ENCODE data around the gene FBXL7. TPM values are rescaled to one million over a fixed set of nuclear protein-coding genes. Genes with fewer than 3 reads are reported as not detected.

Gene FBXL7
- total RNA-seq, 1 donor from 2014 or later = 8.0 TPM

- no peaks in the 10 kb centered on the region for H3K36me3 ChIP-seq
- DNase-seq (no peak), ATAC-seq (no peak)
- H3K27me3 ChIP-seq (ENCODE audit: low read depth) = no peaks in the 10 kb centered on the region
- TF ChIP-seq, protein P1, sequence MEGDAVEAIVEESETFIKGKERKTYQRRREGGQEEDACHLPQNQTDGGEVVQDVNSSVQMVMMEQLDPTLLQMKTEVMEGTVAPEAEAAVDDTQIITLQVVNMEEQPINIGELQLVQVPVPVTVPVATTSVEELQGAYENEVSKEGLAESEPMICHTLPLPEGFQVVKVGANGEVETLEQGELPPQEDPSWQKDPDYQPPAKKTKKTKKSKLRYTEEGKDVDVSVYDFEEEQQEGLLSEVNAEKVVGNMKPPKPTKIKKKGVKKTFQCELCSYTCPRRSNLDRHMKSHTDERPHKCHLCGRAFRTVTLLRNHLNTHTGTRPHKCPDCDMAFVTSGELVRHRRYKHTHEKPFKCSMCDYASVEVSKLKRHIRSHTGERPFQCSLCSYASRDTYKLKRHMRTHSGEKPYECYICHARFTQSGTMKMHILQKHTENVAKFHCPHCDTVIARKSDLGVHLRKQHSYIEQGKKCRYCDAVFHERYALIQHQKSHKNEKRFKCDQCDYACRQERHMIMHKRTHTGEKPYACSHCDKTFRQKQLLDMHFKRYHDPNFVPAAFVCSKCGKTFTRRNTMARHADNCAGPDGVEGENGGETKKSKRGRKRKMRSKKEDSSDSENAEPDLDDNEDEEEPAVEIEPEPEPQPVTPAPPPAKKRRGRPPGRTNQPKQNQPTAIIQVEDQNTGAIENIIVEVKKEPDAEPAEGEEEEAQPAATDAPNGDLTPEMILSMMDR (IDR thresholded peaks at IDR 0.05) = no peak
- intact Hi-C loops (cut with DNase I) = no loop called here
- no peaks in the 10 kb centered on the region for H3K4me1 ChIP-seq
- peaks cover 3% of the 10 kb centered on the region for H3K9me3 ChIP-seq
- H3K4me3 ChIP-seq = no peak overlapping the region
- no peak overlapping the region for H3K27ac ChIP-seq
Measured at GRCh38 chr5:15566306-15566705, 66.3 kb downstream of the FBXL7 start.

DNA sequence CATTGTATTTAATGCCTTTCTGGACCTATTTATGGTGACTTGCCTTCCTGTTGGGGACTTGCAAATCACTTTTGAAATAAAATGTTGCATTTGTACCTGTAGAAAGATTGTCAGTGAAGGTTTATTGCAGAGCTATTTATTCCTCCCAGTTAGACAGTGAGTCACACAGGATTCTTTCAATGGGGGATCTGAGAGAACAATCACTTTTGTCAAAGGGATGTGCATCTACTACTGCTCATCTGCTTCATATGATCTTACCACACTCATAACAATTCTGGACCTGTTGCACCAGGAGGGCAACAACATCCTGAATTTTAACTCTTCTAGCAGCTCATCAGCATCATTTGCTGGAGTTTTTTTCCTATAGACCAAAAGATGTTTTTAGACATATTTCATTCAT lies 66.8 kb downstream of the FBXL7 start:
- ATAC-seq = no peak
- Histone ChIP-seq H3K4me3 (no peak overlapping the region), H3K9me3 (peaks cover 3% of the 10 kb centered on the region), H3K36me3 (no peaks in the 10 kb centered on the region), H3K27ac (no peak overlapping the region), H3K27me3 (ENCODE audit: low read depth) (no peaks in the 10 kb centered on the region), H3K4me1 (no peaks in the 10 kb centered on the region)
- no peak for DNase-seq
- TF ChIP-seq, protein P1 (IDR thresholded peaks at IDR 0.05) = no peak
- intact Hi-C loops (cut with DNase I) = no loop called here

DNA sequence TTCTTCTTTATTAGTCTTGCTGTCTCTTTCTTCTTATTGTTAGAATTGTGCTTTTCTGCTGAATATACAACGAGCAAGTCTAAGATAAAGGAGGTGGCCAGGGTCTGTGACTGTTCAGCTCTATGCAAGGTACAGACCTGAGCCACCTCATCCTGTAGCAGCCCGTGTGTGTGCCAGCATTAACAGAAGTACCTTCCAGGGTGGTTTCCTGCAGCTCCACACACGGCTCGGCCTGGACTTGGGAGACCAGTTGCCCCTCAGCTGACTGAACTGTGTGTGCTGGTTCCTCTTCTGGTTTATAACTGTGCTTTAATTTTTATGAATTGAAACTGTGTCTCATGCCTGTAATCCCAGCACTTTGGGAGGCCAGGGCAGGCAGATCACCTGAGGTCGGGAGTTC lies 70.5 kb downstream of the FBXL7 start:
- DNase-seq (no peak), ATAC-seq (no peak)
- Histone ChIP-seq H3K4me3 (no peak overlapping the region), H3K27ac (no peak overlapping the region), H3K9me3 (peaks cover 3% of the 10 kb centered on the region), H3K36me3 (no peaks in the 10 kb centered on the region), H3K4me1 (no peaks in the 10 kb centered on the region), H3K27me3 (ENCODE audit: low read depth) (no peaks in the 10 kb centered on the region)
- intact Hi-C loops (cut with DNase I) = no loop called here
- TF ChIP-seq, protein P1 (IDR thresholded peaks at IDR 0.05) = no peak

- Histone ChIP-seq H3K27me3 (ENCODE audit: low read depth) (no peaks in the 10 kb centered on the region), H3K4me3 (no peak overlapping the region), H3K36me3 (no peaks in the 10 kb centered on the region), H3K27ac (no peak overlapping the region), H3K4me1 (no peaks in the 10 kb centered on the region), H3K9me3 (peaks cover 1% of the 10 kb centered on the region)
- intact Hi-C loops (cut with DNase I) = no loop called here
- no peak for DNase-seq
- TF ChIP-seq, protein P1 (IDR thresholded peaks at IDR 0.05) = no peak
- ATAC-seq = no peak
Measured at GRCh38 chr5:15571081-15571480, 71.1 kb downstream of the FBXL7 start.

DNA sequence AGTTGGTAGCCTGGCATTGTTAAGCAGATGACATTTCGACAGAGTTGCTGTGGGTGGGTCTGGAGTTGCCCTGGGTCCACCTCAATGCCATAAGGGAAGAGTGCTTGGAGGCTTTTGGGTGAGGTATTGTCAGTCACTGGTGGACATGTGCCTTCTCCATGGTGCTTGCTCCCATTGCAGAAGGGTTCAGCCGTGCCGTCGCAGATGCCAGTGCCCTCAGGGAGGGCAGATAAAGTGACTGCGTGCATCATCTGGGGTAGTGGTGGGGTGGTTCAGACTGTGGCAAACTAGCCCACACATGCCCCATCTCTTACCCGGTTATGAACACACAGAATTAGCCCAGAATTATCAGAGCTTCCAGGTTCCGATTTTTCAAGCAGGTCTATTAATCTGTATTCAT lies 71.6 kb downstream of the FBXL7 start:
- TF ChIP-seq, protein P1 (IDR thresholded peaks at IDR 0.05) = no peak
- no peak for DNase-seq
- H3K4me3 ChIP-seq = no peak overlapping the region
- intact Hi-C loops (cut with DNase I) = no loop called here
- H3K4me1 ChIP-seq = no peaks in the 10 kb centered on the region
- ATAC-seq = no peak
- no peak overlapping the region for H3K27ac ChIP-seq
- no peaks in the 10 kb centered on the region for H3K9me3 ChIP-seq
- no peaks in the 10 kb centered on the region for H3K27me3 ChIP-seq (ENCODE audit: low read depth)
- H3K36me3 ChIP-seq = no peaks in the 10 kb centered on the region

GRCh38 chr5:15573590-15573989 lies 73.6 kb downstream of the FBXL7 start:
- Histone ChIP-seq H3K4me1 (no peaks in the 10 kb centered on the region), H3K27ac (no peak overlapping the region), H3K9me3 (no peaks in the 10 kb centered on the region), H3K36me3 (no peaks in the 10 kb centered on the region), H3K27me3 (ENCODE audit: low read depth) (no peaks in the 10 kb centered on the region), H3K4me3 (no peak overlapping the region)
- intact Hi-C loops (cut with DNase I) = no loop called here
- ATAC-seq = no peak
- TF ChIP-seq, protein P1 (IDR thresholded peaks at IDR 0.05) = no peak
- no peak for DNase-seq

Data from lower lobe of right lung (tissue), 2 donors.